HG03135 (cell line): Measurements from ENCODE around the gene IVD.

ENCODE experiments used
- ATAC-seq: cut with Tn5 transposase; IDR thresholded peaks from one replicate; pipeline ENCODE4 v1.9.1; 2021; ENCODE audit warnings: mild to moderate bottlenecking, moderate library complexity; ENCODE audit not compliant: unreplicated experiment

Gene IVD

DNA sequence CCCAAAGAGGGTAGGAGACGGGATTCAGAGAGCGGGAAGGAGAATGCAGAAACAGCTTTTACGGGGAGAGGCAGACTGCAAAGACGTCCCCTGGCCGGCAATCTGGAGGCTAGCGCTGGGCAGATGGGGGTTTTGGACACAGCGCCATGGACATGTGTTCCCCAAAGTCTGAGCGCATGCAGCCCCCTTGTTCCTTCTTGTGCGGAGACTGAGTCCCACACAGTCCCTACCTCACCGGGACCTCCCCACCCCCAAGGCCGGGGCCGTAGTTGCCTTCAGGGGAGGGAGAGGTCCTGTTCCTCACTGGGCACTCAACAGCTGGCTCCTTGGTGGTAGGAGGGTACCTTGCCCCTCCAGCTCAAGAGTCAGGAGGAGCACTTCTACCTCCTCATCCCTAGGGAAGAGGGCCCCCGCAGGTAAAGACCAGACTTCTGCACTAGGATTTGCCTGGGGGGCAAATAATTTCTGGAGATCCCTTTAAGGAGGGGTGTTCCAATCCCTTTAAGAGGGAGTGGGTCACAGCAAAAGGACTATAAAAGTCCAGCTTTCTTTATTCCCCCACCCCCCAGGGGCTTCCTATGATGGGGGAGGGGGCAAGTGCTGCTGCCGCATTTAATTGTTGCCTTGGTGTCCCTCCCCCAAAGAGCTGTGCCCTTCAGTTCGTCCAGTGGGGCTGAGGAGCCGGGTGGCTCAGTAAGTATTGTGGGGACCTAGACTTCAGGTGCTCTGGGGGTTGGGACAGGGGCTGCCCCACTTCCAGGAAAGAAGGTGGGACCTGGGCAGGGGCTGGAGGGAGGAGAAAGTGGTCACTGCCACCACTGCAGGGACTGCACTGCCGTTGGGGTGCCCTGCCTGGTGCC, 31.5 kb downstream of the IVD start:
- ATAC-seq, result no peak

DNA sequence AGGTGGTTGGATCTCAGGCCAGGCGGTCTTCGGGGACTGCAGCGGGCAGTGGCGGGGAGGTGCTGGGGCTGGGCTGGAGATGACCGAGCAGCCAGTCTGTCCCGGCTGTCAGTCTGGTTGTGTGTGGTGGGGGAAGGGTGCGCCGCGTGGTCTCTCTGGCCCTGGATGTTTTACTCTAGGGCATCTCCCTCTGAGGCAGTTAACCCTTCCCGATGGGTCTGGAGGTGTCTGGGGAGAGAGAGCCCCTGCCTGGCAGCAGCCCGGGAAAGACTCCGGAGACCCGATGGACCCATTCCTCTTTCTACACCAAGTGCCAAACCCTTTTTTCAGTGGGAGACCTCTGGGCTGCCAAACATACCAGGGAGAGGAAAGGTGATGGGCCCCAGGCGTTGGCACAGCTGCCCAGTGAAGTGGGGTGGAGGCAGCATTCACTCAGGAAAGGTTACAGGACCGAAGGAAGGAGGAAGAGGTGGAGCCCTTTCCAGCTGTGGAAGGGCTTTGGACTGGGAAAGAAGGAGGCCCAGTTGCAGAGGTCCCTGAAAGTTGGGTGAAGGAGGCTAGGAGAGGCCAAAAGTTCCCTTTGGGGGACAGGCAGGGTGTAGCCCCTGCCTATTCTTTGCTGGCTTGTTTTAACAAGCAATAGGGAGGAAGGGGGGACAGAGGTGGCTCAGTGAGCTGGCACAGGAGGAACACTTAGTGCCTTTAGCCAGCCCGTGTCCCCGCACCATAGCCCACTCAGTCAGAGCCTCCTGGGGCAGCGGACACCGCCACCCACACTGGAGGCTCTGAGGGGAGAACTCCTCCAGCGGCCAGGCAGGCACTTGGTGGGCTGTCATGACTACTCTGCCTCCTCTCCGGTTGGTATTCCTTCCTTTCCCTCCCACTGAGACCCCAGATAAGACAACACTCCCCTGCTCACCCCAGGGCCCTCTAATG, 32.4 kb downstream of the IVD start:
- no peak for ATAC-seq

DNA sequence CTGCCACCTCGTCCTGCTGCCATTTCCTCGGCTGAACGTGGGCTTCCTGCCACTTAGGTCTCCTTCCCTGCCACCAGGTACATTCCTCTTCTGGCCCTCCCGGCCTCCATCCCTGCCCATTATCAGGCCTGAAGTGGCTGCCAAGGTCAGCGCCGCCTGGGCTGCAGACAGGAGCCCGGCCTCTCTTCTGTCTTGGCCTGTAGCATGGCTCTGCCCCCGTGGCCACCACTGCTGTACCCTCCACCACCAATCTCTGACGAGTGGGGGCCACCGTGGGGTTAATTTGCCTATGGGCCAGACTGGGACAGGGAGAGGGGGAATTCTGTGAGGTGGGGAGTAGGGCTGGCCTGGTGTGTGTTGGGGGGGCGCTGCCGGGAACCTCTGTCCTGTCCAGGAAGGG, 33.1 kb downstream of the IVD start:
- no peak for ATAC-seq

DNA sequence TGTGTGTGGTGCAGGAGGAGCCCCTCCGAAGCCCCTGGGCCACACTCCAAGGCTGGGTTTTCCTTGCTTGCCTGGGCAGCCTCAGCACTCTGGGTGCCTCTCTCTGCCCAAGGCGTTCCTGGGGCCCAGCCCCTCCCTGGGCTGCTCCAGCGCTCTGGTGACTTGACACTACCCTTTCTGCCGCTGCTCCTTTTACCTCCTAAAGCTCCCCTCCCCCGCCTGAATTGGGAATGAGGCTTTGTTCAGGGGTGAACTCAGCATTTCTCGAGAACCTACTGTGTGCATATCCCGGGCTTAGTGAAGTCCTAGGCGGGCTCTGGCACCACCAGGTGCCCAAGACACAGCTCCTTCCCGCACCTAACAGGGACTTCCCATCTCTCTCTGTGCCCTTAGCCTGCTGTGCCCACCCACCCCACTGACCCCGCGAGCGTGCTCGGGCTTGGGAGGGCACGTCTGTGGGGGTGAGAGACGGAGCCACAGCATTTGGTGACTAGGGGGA, 33.9 kb downstream of the IVD start:
- no peak for ATAC-seq

DNA sequence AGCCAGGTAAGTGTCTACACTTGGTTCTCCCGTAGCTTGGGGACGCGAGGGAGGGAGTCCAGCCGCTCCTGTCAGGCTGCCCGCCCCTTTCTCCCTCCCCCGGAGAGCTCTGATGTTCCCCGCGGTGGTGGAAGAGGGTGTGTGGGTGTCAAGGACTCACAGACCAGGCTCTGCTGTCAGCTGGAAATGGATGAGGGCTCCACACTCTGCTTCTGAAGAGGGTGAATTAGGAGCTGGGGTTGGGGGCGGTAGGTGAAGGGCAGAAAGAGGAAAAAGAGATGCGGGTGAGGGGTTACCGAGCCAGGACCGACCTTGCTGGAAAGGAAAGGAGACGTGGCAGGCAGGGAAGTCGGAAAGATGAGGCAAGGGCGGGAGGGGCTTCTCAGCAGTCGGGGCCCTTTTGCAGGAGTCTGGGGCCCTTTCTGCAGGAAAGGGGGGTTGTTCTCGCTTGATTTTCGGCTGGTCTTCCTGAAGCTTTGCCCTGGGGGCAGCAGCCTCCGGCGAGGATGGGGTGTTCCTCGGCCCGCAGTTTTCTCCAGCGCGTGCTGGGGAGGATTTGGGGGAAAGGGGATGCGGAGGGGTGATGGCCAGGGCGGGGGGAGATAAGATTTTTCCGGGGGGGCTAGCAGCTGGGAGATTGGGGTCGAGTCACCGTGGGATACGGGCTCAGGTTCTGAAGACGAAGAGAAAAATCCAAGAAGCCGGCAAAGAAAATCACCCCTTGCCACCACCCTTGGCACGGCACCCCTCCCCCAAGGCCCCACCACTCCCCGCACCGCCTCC, 34.6 kb downstream of the IVD start:
- ATAC-seq, result no peak

DNA sequence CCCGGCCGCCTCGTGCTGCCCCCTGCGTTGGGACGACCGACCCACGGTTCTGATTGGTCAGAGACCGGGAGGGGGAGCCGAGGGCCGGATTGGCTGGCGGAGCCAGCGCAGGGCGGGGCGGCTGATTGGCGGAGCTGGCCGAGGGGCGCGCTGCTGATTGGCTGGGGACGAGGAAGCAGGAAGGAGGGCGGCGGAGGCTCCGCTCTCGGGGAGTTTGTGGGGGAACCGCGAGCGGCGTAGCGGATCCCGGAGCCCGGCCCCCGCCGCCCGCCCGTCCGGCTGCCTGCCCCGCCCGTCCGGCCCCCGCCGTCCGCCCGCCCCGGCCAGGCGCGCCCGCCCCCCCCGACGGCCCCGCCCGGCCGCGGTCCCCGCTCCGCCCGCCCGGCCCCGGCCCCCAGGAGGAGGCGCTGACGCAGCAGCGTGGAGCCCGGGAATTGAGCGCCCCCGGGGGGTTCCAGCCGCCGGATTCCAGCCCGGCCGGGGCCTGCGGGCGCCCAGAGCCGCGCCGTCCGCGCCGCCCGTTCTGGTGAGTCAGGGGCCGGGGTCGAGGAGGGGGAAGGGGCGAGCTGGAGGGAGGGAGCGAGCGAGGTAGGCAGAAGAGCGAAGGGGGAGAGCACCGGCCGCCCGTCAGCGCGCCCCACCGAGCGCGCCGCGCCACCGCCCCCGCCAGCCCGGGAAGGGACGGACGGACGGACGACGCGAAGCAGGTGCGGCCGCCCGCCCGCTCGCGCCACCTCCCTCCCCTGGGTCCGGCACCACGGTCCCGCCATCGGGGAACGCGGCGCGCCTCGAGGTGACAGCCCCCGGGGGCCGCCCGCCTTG, 35.4 kb downstream of the IVD start, which contains the start of gene BAHD1:
BAHD1 (plus strand) TSS at position 211 of the 822 bp plus-strand sequence. CDS start 17,512 bp downstream, outside the sequence.
- ATAC-seq, result peak; percentile 78

DNA sequence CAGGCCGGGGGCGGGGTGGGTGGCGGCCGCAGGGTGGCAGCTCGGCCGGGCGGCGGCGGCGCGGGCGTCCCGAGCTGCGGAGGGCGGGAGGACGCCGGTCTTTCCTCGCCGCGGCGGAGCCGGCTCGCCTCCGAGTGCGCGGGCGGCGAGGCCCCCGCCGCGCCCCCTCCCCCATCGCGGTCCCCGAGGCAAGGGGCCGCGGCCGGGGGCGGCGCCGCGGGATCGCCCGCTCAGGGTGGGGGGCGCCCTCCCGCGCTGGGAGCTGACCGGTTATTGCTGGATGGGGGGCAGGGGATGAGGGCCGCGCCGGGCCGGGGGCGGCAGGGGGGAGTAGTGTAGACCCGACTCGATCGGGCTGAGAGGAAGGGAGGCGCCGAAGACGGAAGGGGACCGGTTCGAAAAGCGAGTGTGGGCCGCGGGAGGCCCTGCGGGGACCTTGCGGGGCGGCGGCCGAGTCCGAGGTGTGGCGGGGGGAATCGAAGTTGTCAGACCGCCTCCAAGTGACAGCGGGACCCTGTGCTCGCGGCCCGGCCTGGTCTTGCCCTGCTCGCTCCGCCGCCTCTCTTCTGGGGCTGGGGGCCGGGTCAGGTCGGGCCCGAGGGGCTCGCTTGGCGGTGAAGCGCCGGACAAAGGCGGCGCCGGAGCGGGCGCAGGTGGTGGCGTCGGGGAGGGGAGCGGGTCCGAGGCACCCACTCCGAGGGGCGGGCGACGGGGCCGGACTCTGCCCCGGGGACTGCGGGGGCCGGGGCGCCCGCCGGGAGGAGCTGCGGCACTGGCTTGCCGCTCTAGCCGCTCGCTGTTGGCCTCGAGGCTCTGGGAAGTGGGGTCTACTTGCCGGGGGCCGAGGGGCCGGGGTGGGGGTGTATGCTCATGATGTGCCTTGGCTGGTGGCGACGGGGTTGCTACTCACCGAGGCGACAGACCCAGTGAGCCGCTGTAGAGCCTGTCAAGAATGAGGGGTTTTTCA, 36.3 kb downstream of the IVD start:
- peak; percentile 8 for ATAC-seq

DNA sequence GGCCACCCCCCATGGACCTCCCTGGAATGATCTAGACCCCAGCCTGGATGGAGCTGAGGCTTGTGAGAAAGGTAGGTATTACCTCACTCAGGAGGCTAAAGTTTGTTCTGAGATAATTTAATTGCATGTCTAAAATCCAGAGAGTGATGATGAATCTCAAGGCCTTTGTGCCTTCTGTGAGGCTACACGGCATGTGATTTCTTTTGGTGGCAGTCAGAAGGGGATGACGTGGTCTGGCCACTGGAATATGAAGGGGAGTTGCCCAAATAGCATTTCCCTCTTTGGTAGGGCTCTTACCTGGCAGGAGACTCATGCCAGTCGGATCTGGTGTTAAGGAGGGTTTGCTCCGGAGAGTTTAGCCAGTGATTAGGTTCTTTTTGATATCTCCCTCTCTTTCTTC, 37.7 kb downstream of the IVD start:
- no peak for ATAC-seq

DNA sequence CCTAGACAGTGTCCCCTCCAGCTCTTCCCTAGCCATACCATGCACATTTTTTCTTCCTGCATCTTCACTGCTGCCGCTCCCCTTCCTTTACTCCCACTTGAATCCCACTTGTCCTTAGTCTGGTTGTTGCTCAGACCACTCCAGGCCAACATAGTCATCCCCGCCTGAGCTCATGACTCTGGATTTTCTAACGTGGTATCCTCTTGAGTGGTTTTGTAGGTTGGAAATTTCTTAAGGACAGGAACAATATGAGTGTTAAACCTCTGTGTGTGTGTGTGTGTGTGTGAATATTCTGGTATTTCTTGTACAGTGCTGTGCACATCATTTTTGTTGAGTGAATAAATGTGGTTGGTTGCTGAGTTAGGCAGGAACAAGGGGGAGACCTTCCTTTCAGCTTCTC, 38.3 kb downstream of the IVD start:
- ATAC-seq, result no peak

DNA sequence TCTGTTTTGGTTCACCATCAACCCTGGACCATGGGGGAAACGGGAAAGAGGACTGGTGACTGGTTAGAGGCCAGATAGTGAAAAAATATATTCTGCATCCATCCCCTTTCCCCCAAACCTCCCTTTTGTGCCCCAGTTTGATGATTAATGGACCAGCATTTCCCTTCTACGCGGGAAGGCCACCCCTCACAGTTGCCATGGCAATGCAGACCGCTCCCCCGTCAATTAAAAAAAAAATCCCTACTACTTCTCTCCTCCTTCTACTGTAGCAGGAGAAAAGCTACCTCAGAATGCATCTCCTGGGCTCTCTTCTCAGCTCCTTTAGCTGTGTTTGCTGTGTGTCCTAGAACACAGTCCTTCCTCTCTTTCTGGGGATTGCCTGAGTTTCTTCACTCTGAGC, 39.1 kb downstream of the IVD start:
- no peak for ATAC-seq

DNA sequence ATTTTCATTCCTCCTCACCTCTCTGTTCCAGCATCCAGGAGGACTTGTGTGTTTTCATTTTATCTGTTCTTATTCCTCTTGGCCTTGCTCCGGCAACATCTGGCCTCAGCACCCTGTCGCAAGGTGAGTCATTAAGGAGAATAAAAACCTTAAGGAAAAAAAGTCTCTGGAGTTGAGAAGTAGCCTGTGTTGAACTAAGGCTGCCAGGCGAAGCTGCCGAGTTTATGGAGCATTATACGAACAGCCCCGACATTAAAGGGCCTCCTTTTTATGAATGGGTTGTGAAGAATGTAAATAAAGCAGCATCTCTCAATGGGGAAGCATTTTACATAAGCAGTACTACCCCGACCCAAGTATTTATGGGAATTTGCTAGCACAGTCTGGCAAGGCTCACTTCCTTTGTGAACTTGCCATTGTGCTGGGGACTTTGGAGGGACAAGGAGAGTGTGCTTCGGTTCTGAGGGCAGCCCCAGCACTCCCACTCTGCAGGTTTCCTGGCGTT, 39.9 kb downstream of the IVD start:
- no peak for ATAC-seq

DNA sequence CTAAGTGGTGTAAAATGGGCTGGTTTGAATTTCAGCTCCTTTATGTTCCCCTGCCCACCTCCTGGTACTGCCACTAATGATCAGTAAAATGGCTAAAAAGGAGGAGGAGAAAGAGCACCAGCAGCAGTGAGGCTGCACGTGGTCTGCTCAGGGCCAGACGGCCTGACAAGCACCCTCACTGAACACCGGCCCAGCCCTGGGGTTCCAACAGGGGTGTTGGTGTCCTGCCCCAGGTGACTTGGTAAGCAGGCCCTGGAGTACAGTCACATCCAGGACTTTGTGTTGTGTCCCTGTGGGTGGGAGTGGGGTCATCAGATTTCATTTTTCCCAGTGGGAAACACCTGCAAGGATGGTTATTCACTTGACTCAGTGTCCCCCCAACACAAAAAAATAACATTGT, 40.5 kb downstream of the IVD start:
- no peak for ATAC-seq

DNA sequence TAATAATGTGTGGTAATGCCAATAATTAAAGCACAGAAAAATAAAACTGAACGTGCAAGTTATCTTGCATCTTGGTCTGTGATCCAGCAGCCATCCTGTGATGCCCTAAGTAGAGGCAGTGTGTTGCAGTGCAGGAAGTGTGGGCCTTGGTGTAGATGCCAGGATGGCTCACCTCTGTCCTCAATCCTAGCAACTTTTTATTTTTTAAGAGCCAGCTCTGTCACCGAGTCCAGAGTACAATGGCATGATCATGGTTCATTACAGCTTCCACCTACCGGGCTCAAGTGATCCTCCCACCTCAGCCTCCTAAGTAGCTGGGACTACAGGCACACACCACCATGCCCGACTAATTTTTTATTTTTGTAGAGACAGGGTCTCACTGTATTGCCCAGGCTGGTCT, 42.8 kb downstream of the IVD start:
- no peak for ATAC-seq

DNA sequence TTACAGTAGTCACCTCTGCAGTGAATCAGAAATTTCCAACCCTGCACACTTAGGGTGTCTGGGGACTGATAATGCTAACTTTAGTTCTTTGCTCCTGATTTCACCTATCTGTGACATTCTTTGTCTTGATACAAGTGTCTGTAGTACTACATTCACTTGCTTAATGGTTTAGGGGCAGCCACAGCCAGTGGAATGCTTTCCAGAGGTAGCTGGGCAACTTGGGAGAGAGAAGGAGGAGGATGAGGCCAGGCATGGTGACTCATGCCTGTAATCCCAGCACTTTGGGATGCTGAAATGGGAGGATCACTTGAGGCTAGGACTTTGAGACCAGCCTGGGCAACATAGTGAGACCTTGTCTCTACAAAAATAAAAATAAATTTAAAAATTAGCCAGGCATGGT, 43.7 kb downstream of the IVD start:
- ATAC-seq, result no peak

DNA sequence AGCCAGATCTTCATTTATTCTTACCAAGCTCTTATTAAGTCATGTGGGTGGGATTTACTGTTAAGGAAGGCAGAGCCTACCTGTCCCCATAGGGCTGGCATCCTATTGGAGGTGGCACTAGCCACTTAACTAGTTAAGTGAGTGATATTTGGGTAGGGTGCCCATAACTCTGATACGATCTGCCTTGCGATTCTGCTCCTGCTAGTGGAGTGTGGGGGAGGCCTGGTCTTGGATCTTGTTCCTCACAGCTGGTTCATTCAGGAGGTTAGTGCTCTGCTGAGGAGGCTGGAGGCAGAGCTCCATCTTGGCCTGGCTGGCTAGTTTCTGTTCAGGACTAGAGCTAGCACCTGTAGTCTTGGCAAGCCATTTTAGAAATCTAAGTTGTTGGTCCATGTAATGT, 44.5 kb downstream of the IVD start:
- no peak for ATAC-seq

DNA sequence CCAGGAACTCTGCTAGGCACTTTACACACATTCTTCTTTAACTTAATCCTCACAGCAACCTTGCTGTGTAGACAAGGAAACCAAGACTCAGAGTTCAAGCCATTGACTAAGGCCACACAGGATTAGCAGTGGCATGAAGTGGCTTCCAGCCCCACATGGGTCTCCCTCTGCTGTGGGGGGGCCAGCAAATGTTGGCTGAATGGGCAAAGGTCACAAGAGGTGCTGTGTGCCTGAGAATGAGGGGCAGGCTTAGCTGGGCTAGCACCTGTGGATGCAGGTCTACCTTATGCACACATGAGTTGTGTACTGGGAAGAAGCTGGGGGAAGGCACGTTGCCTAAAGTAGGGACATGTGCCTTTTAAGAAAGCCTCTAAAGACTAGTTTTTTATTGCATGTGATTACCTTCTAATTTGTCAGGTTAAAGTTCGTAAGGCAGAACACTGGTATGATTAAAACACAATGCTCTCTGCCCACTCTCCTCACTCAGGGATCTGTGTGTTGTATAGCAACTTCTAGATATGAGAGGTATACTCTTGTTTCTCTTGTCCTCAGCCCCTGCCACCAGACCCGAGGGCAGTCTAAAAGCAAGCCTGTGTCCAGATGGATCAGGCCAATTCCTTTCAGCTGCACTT, 46.0 kb downstream of the IVD start:
- ATAC-seq, result no peak

DNA sequence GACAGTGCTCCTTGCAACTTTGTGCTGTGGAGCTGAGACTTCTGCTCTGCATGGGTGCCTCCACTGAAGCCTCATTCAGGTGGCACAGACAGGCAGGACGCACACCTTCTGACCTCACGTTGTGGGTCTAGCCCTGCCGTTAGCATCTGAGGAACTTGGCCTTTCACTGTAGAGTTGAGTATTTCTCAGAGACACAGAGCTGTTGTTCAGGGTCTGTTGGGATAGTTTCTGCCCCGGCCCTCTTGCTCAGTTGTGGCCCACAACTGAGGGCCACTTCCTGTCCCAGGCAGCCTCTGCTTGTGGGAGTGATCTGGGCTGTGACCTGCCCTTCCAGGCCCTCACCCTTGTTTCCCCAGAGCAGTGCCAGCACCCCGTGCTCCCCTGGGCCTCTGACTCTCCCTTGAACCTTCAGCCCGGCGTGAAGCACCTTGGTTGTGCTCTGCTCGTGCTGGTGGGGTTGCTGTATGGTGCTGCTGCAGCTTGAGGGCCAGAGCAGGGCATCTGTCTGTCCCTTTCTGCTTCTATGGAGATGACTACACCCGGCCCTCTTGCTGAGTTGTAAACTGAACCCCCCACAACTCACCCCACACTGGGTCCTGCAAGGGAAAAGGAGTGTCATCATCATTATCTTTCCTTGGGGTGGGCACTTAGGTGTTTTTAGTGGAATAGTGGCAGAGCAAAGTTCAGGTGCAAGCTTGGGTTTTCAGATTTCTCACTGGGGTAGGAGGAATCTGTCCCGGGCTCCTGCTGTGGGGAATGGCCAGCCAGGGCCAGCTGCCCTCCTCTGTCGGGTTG, 46.9 kb downstream of the IVD start:
- peak; percentile 56 for ATAC-seq
